HG03460 (cell line): Measurements from ENCODE around the gene L3MBTL2.

Experiments
- ATAC-seq: cut with Tn5 transposase; IDR thresholded peaks from one replicate; pipeline ENCODE4 v1.9.1; 2021; ENCODE audit not compliant: unreplicated experiment

The L3MBTL2 gene

GRCh38 chr22:41264408-41264941, 59.4 kb downstream of the L3MBTL2 start:
- no peak for ATAC-seq

- ATAC-seq, result no peak
These were observed 62.8 kb downstream of the L3MBTL2 start for GRCh38 chr22:41267958-41268357.

GRCh38 chr22:41271787-41272186, 66.7 kb downstream of the L3MBTL2 start:
- no peak for ATAC-seq

- no peak for ATAC-seq
These were observed 68.0 kb downstream of the L3MBTL2 start for GRCh38 chr22:41273128-41273527.

- no peak for ATAC-seq
These were observed 69.7 kb downstream of the L3MBTL2 start for GRCh38 chr22:41274856-41275255.

- ATAC-seq, result no peak
These were observed 75.0 kb downstream of the L3MBTL2 start for GRCh38 chr22:41280065-41280464.

- ATAC-seq, result no peak
These were observed 75.7 kb downstream of the L3MBTL2 start for GRCh38 chr22:41280854-41281253.
